ENCODE measurements around the gene ZBTB1.
"Not testable (repeated sequence)": the region's sequence is repeated elsewhere in the genome, so short reads cannot be mapped to it uniquely, and the experiment has no call there.

ZBTB1 gene

DNA sequence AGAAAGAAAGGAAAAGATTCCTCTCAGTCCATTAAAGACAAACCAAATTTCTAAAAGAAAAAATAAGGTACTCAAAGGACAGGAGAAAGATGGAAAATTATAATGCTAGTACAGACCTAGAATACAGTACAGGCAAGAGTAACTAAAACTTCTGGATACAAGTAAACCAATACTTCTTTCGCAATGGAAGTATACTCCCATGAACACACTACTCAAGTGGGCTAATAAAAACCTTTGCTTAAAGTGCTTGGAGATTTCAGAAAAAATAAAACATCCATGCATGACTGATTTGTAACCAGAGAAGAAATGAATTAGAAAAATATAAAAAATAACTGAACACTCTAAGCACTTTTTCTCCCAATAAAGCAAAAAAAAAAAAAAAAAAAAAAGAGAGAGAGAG is 4.5 kb upstream of the ZBTB1 start:
- DNase-seq = no peak

DNA sequence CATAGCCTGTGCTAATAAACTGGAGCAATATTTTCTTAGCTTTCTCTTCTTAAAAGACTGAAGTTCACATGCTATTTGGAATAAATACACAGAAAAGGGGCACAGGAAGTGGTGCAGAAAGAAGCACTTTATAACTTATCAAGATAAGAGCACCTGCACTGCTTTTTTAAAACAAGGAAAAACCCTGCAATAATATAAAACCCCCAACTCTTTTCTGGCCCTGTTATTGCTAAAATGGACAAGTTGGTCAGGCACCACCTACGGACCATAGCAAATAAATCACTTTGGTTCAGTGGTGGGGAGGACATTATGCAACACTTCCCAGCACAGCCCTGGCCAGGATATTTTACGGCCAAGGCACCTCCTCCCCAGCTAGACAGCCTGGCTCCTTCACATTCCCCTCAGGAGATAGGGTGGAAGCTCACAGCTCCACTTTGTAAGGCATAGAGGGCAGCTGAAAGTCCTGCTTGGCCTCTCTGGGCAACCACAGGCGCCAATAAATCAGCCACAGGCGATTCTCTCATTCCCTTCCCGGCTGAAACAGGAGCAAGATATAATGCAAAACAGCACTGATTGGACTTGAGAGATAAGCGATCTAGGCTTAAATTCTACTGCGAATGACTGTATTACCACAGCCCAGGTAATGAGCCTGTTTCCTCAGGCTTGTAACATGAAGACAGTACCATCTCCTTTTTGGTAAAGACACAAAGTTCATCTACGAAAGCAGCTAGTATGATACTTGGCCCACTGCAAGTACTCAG is 3.0 kb upstream of the ZBTB1 start:
- no peak for DNase-seq

GRCh38 chr14:64502456-64502855 is 2.1 kb upstream of the ZBTB1 start:
- DNase-seq = no peak

GRCh38 chr14:64502887-64503433 is 1.6 kb upstream of the ZBTB1 start:
- DNase-seq = peak; percentile 16

DNA sequence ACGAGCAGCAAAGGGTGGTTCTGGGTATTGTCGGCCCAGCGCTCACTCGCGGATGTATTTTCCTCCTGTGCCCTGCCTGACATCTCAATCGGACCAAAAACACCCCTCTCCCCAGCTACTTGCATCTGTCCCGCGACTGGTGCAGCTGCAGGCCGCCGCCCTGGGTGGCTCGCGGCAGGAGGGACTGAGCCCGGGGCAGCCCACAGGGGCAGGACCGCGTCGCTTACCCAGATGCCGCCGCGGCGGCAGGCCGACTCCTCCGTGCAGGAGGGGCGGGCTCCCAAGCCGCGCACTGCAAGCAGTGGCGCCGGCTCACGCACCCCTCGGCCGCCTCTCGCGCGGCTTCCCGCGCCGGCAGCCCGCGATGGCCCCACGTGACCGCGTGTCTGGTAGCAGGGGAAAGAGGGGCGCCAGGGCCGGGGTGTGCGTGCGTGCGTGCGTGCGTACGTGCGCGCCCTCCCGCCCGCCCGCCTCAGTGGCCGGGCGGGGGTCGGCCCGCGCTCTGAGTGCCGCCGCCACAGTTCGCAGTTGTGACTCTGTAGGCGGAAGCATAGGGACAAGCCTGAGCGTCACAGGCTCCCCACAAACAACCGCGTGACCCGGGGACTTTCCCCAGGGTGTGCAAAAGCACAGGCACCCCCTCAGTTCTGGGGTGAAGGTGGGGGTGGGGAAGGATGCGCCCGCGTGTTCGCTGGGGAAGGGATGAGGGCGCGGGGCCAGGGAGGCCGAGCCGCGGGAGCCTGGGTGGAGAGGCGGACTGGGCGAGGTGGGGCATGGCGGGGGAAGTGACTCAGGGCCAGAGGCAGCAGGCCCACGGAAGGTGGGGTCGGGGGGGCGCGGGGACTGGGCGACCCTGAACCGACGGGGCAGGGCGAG is 898 bp upstream of the ZBTB1 start, which contains the start of gene ZBTB25:
Gene ZBTB25 (minus strand): TSS at position 405 of the 876 bp plus-strand sequence. CDS start 13,305 bp downstream, outside the sequence.
- DNase-seq = peak; percentile 85

- DNase-seq = peak; percentile 78
Observed at GRCh38 chr14:64504897-64505794, 576 bp downstream of the ZBTB1 start.

GRCh38 chr14:64506721-64507120 is 2.2 kb downstream of the ZBTB1 start:
- DNase-seq = no peak

GRCh38 chr14:64507376-64508156 is 3.0 kb downstream of the ZBTB1 start:
- DNase-seq = peak; percentile 25

DNA sequence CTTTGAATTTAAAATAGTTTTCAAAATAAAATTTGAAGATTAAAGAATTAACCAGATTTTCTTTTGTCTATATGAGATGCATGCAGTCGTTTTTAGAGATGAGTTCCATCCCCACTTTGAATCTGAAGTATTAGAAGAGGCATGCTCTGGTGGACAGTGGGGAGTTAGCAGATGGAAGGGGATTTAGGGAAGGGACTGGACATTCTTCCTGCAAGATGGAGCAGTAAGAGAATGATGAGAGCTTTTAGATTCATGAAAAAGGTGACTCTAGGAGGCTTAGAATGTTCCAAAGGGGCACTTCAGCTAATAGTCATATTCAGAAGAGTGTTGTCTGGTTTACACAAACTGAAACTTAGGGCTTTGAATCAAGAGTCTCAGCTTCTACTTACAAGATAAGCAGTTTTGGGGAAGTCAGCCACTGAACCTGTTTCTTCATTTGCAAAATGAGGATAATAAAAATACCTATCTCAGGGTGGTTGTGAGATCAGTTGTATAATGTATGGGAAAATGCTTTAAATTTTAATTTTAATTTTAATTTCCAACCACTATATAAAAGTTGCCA is 3.7 kb downstream of the ZBTB1 start:
- DNase-seq = no peak

DNA sequence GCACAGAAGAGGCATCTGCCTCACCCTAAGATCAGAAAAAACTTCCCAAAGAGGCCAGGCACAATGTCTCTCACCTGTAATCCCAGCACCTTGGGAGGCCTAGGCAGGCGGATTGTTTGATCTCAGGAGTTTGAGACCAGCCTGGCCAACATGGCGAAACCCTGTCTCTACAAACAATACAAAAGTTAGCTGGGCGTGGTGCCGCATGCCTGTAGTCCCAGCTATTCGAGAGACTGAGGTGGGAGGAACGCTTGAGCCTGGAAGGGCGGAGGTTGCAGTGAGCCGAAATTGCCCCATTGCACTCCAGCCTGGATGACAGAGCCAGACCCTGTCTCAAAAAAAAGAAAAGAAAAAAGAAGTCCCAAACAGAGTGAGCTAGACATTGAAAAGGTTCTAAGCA is 4.5 kb downstream of the ZBTB1 start:
- DNase-seq = no peak

DNA sequence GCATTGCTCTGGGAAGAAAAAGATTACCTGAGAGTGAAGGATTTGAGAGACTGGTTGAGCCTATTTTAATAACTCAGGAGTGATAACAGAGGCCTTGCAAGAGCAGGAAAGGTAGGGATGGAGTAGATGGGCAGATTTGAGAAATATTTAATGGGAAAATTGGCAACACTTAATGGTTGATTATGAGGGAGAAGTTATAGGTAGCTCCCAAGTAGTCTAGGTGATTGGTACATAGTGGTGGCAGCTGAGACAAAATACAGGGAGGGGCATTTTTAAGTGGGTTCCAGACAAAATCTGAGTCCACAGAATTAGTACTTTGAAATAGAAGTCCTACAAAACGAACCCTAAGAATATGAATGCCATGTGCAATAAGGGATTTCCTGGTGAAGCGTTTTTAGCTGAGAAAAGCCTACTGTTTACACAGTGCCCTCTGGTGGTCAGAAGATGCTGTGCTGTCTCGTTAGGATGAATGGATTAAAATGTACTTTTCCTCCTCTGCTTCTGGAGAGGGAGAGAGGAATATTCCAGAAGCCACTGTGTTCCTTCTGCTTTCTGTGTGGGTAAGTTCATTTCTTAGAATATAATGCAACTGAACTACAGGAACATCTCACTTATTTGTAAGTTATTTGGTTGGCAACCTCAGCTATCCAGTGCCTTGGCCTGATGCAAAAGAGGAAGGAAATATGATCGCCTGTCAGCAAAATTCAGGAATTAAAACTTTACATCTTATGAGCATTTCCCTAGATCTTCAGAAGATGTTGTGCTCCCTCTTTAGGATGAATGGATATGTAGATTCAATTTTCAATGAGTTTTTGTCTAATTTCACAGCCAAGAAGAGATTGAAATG is 6.5 kb downstream of the ZBTB1 start:
- DNase-seq = peak; percentile 51

DNA sequence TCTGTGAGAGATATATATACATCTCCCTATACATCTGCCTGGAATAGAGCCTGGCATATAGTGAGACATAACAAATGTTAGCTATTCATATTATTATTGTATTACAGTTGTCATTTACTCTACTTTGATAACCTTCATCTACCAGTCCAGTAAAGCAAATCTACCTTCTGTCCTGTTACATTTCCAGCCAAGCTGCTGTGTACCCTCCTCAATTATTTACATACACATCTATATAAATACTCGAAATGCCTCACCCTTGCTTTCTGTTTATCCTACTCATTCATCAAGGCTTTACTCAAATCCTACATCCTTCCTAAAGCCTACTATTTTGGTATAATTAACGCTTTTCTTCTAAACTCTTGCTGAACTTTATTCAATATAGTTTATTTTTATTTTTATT is 8.7 kb downstream of the ZBTB1 start:
- no peak for DNase-seq

- no peak for DNase-seq
Observed at GRCh38 chr14:64515053-64515452, 10.5 kb downstream of the ZBTB1 start.

DNA sequence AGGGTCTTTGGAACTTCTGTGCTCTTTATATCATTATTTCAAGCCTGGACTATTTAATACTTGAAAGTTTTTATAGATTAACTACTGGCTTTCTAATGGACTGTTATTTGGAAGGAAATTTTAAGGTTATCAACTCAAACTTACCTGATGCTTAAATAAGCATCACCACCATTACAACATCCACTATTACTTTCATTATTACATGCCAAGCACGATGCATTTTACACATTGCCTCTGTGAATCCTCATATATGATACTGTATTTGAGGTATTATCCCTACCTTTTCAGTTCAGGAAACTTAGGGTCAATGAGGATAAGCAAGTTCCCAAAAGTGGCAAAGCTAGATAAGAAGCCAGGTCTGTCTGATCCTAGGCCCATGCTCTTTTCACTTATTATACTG is 12.4 kb downstream of the ZBTB1 start:
- DNase-seq = no peak

- DNase-seq = not testable (repeated sequence)
Observed at GRCh38 chr14:64517667-64518066, 13.1 kb downstream of the ZBTB1 start.

- DNase-seq = no peak
Observed at GRCh38 chr14:64518229-64518628, 13.7 kb downstream of the ZBTB1 start.

DNA sequence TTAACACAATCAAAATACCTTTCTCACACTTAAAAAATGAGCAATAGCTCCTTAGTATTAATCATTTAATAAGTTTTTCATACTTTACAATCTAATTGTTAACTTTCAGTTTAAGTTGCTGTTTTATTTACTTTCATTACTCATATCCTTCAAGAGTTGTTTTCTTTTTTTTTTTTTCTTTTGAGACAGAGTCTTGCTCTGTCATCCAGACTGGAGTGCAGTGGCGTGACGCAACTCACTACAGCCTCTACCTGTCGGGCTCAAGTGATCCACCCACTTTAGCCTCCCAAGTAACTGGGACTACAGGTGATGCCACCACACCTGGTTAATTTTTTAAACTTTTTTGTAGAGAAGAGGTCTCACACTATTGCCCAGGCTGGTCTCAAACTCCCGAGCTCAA is 16.1 kb downstream of the ZBTB1 start:
- no peak for DNase-seq

DNA sequence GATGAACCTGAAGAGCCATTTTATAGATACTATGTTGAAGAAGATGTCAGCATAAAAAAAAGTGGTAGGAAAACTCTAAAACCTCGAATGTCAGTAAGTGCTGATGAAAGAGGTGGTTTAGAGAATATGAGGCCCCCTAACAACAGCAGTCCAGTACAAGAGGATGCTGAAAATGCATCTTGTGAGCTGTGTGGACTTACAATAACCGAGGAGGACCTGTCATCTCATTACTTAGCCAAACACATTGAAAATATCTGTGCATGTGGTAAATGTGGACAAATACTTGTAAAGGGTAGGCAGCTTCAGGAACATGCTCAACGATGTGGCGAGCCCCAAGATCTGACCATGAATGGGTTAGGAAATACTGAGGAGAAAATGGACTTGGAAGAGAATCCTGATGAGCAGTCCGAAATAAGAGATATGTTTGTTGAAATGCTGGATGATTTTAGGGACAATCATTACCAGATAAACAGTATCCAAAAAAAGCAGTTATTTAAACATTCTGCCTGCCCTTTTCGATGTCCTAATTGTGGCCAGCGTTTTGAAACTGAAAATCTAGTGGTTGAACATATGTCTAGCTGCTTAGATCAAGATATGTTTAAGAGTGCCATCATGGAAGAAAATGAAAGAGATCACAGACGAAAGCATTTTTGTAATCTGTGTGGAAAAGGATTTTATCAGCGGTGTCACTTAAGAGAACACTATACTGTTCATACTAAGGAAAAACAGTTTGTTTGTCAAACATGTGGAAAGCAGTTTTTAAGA is 18.2 kb downstream of the ZBTB1 start:
- no peak for DNase-seq

DNA sequence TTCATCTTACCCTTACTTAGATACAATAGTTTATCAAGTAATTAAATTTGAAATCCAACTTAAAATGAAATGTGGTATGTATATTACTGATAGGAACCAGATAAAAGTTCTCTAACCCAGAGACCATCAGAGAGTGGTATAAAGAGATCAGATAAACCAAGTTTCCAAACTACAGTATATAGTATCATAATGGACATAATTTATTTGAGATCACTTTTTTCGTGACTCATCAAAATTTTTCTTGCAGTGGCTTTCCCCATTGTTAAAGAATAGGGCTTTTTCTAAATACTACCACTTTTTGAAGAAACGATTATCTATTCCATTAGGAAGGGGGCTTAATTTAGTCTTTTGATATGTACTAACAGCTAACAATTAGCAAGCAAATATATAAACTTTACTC is 20.8 kb downstream of the ZBTB1 start:
- DNase-seq = no peak

GRCh38 chr14:64531567-64531966 is 27.0 kb downstream of the ZBTB1 start:
- no peak for DNase-seq

Data from stimulated activated CD4-positive, alpha-beta T cell treated with anti-CD3 and anti-CD28 coated beads, Interleukin-12 subunit alpha, Interleukin-12 subunit beta, amount 100 ng/mL, for 4 hours (primary cell).